ENCODE data around the gene UBE2D4. TPM values are rescaled to one million over a fixed set of nuclear protein-coding genes. Genes with fewer than 3 reads are reported as not detected.

The UBE2D4 gene
- total RNA-seq = 15.0 and 16.9 TPM in 2 replicates

DNA sequence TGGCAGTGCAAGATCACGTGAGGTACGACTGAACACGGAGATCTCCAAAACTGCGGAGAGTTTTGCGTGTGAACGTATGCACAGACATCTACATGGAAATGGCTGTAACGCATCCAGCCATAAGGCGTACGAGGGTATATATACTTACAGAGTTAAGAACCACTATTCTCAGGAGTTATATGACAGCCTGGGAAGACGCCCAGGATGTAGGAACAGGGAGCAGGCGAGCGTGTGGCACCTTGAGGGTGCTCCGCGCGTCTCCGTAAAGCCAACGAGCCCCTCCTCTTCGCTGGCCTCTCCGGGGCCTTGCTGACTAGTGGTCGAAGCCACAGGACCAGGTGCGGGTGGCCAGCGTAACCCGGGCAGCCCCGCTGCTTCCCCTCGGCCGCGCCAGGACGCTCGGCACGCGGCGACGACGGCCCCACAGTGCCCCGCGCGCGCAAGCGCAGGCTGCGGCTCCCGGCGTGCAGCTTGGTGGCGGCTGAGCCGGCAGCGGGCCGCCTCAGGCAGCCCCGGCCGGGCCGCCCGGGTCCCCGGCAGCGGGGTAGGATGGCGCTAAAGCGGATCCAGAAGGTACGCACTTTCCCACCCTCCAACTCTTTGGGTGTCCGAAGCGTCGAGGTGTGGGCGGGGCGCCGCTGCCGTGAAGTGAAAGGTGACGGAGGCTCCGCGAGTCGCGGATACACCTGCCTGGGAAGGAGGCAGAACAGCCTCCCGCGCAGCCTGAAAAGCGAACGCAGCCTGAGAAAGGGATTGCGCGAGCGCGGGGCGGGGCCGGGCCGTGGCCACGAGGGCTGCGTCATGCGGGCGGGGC is at the start of gene UBE2D4:
TSS of gene UBE2D4 (plus strand) at position 453 of the 814 bp plus-strand sequence. CDS start at position 550, 97 bp downstream.

DNA sequence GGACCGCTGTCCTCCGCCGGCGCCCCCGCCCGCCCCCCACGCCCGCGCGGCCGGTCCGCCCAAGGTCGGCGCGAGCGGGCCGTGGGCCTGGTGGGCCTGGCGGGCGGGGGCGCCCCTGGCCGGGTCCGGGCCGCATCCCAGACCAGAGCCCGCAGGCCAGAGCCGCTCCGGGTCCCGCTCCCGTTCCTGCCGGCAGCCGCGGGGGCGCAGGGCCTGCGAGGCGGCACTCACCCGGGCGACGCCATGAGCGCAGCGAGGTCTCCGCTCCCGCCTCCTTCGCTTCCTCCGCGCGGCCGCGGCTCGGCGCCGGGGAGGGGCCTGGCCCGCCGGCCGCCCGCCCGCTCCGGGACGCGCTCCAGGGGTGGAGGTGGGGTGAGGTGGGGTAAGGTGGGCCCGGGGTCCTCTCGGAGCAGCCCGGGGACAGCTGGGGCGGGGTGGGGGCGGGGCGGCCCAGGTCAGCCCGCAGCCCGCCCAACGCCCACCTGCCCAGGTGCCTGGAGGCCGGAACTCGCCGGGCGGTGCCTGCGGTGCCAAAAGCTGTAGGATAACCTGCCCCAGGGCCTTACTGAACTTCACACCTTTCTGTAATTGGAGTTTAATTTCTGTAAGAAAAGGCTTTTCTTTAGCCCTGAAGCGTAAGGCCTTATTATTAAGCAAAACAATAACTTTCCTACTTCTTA is 19.8 kb upstream of the UBE2D4 start, which contains the start of gene URGCP:
TSS of gene URGCP (minus strand) at position 266 of the 680 bp plus-strand sequence. CDS start at position 245, 21 bp downstream.

DNA sequence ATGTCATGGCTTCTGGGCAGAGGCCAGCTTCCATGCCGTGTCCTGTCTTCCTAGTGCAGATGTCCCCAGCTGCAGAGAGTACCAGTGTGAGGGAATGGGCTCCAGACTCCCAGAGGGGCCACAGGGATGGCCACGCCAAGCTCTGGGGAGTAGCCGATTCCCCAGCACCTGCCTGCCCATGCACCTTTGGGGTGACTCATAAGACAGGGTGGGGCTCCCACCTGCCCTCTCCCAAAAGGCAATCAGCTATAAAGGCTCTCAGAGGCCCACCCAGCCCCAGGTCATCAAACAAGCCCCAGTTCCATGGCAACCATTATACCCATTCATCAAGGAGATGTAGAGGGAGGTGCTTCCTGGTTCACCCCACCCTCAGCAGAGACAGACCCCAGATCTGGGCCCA is 71.3 kb downstream of the UBE2D4 start, which contains the start of gene SPDYE1:
TSS of gene SPDYE1 (plus strand) at position 366 of the 400 bp plus-strand sequence. CDS start 2,053 bp downstream, outside the sequence.

Other genes with a start within 250 kb of the UBE2D4 start
- 46.4 and 59.6 TPM in 2 replicates for gene COA1, start 196.9 kb upstream of the UBE2D4 start, total RNA-seq
- 47.4 and 49.4 TPM in 2 replicates for gene BLVRA, start 167.8 kb upstream of the UBE2D4 start, total RNA-seq
- gene MRPS24, start 56.9 kb upstream of the UBE2D4 start, total RNA-seq = 243 and 270 TPM in 2 replicates
- 20.1 and 20.2 TPM in 2 replicates for gene URGCP, start 19.8 kb upstream of the UBE2D4 start, total RNA-seq
- not detected in 2 replicates for gene SPDYE1, start 71.5 kb downstream of the UBE2D4 start, total RNA-seq
- 124 and 132 TPM in 2 replicates for gene DBNL, start 118.3 kb downstream of the UBE2D4 start, total RNA-seq
- gene PGAM2, start 139.1 kb downstream of the UBE2D4 start, total RNA-seq = 0.15 TPM in 1 of 2 replicates, not detected in the other
- 12.2 and 18.8 TPM in 2 replicates for gene POLM, start 156.1 kb downstream of the UBE2D4 start, total RNA-seq
- 31.1 and 37.2 TPM in 2 replicates for gene AEBP1, start 177.9 kb downstream of the UBE2D4 start, total RNA-seq
- gene POLD2, start 197.1 kb downstream of the UBE2D4 start, total RNA-seq = 156 and 185 TPM in 2 replicates
- gene MYL7, start 214.9 kb downstream of the UBE2D4 start, total RNA-seq = not detected in 2 replicates